GM10248 (cell line): ENCODE data around the gene PBX2.

Source experiments
- CTCF ChIA-PET: fragments of 300-600 bp; sonication (Branson Sonifier 250); formaldehyde crosslinking; extraction: SDS; loops from one replicate; lab custom pipeline; 2021; ENCODE audit warnings: antibody characterized with exemption; lab: Yijun Ruan, JAX
- POLR2A ChIA-PET: fragments of 350-650 bp; sonication (Branson Sonifier 250); formaldehyde crosslinking; extraction: SDS; loops from one replicate; lab custom pipeline; 2020; ENCODE audit warnings: antibody characterized with exemption; lab: Yijun Ruan, JAX
- DNase-seq: peaks from one replicate; pipeline ENCODE4 v3.0.0; 2012; ENCODE audit errors: extremely low spot score
- CTCF ChIP-seq: IDR thresholded peaks from 2 replicates; pipeline ENCODE4 v1.5.1; 2012; ENCODE audit warnings: mild to moderate bottlenecking, low read depth; ENCODE audit errors: extremely low read depth, missing control alignments, control extremely low read depth

PBX2 gene

GRCh38 chr6:32190054-32190851 is at the start of gene PBX2:
Gene PBX2, minus strand, starts transcription at chr6:32190202. Its CDS starts 287 bp downstream, at chr6:32189915.
- POLR2A ChIA-PET = interaction anchor here (0.6 to 0.9 kb wide), 4 partner anchors 11 to 660 kb away, joined by 3 to 5 read pairs (median 3); no protein-coding TSS in a partner anchor
- DNase-seq = peak; percentile 86
- TF ChIP-seq CTCF = no peak
- CTCF ChIA-PET = interaction anchor here (1.0 to 1.1 kb wide), 2 partner anchors 11 to 61 kb away, joined by 3 to 4 read pairs; partner anchors contain the start of genes ATF6B and RNF5

- ChIA-PET POLR2A (no interaction called here), CTCF (interaction anchor here (1.1 kb wide), 1 partner anchor 8 kb away, joined by 3 read pairs; no protein-coding TSS in a partner anchor)
- TF ChIP-seq CTCF = no peak
- no peak for DNase-seq
Observed at GRCh38 chr6:32239462-32239861, 49.5 kb upstream of the PBX2 start.

- no peak for DNase-seq
- ChIA-PET POLR2A (no interaction called here), CTCF (interaction anchor here (1.1 kb wide), 1 partner anchor 10 kb away, joined by 4 read pairs; no protein-coding TSS in a partner anchor)
- no peak for TF ChIP-seq CTCF
Observed at GRCh38 chr6:32234934-32235333, 44.9 kb upstream of the PBX2 start.

- no peak for TF ChIP-seq CTCF
- ChIA-PET CTCF (interaction anchor here (1.1 kb wide), 1 partner anchor 13 kb away, joined by 3 read pairs; no protein-coding TSS in a partner anchor), POLR2A (no interaction called here)
- no peak for DNase-seq
Observed at GRCh38 chr6:32226434-32226833, 36.4 kb upstream of the PBX2 start.

- no peak for DNase-seq
- TF ChIP-seq CTCF = no peak
- POLR2A ChIA-PET = no interaction called here
- CTCF ChIA-PET = interaction anchor here (1.4 kb wide), 1 partner anchor 21 kb away, joined by 3 read pairs; no protein-coding TSS in a partner anchor
Observed at GRCh38 chr6:32224696-32225095, 34.7 kb upstream of the PBX2 start.

GRCh38 chr6:32223258-32224235 is 33.5 kb upstream of the PBX2 start, which contains the start of gene NOTCH4:
Gene NOTCH4, minus strand, starts transcription at chr6:32224067. Its CDS starts 139 bp downstream, at chr6:32223928.
- no peak for TF ChIP-seq CTCF
- POLR2A ChIA-PET = no interaction called here
- no peak for DNase-seq
- CTCF ChIA-PET = interaction anchor here (0.9 kb wide), 1 partner anchor 21 kb away, joined by 3 read pairs; no protein-coding TSS in a partner anchor
